GM18520 (cell line): Measurements from ENCODE around the gene CHM.

ENCODE experiments used
- ATAC-seq: cut with Tn5 transposase; IDR thresholded peaks from one replicate; pipeline ENCODE4 v1.9.1; 2021; ENCODE audit not compliant: unreplicated experiment

CHM gene

GRCh38 chrX:85907316-85907715 is 140.0 kb downstream of the CHM start:
- ATAC-seq = no peak

GRCh38 chrX:85906399-85906798 is 141.0 kb downstream of the CHM start:
- ATAC-seq = no peak

GRCh38 chrX:85905851-85906250 is 141.5 kb downstream of the CHM start:
- no peak for ATAC-seq

GRCh38 chrX:85903692-85904471 is 143.5 kb downstream of the CHM start:
- ATAC-seq = no peak

GRCh38 chrX:85897362-85898126 is 149.8 kb downstream of the CHM start:
- no peak for ATAC-seq

GRCh38 chrX:85882601-85883000 is 164.8 kb downstream of the CHM start:
- no peak for ATAC-seq

- ATAC-seq = peak; percentile 48
These were observed 176.8 kb downstream of the CHM start for GRCh38 chrX:85870585-85870984.

GRCh38 chrX:85865324-85865723 is 182.0 kb downstream of the CHM start:
- ATAC-seq = no peak

GRCh38 chrX:85859426-85859825 is 187.9 kb downstream of the CHM start:
- ATAC-seq = no peak

GRCh38 chrX:85851418-85851817 is 195.9 kb downstream of the CHM start:
- no peak for ATAC-seq

GRCh38 chrX:85836868-85837267 is 210.5 kb downstream of the CHM start:
- ATAC-seq = no peak

GRCh38 chrX:85828771-85829170 is 218.6 kb downstream of the CHM start:
- no peak for ATAC-seq

GRCh38 chrX:85815203-85815751 is 232.1 kb downstream of the CHM start:
- ATAC-seq = no peak
